Muscle layer of colon (tissue), 2 donors: ENCODE measurements around the gene BMP5.

Experiments
- H3K27ac ChIP-seq: one replicate; pipeline ENCODE4 v1.7.0; 2013; ENCODE audit warnings: low read depth, mild to moderate bottlenecking, low read length, moderate library complexity
- H3K27me3 ChIP-seq, 2 donors: one replicate each; pipeline ENCODE4 v1.7.0; 2013; ENCODE audit warnings: low read length in 2 of 2, mild to moderate bottlenecking in 2 of 2; ENCODE audit not compliant: insufficient read depth in 2 of 2, control insufficient read depth in 1 of 2
- H3K36me3 ChIP-seq: one replicate; pipeline ENCODE4 v1.7.0; 2013; ENCODE audit warnings: mild to moderate bottlenecking, low read length; ENCODE audit not compliant: insufficient read depth
- H3K4me1 ChIP-seq: one replicate; pipeline ENCODE4 v1.7.0; 2013; ENCODE audit warnings: mild to moderate bottlenecking, low read length; ENCODE audit not compliant: insufficient read depth
- H3K4me3 ChIP-seq, 2 donors: one replicate each; pipeline ENCODE4 v1.7.0; 2013; ENCODE audit warnings: low read length in 2 of 2, low read depth in 1 of 2, mild to moderate bottlenecking in 1 of 2, moderate library complexity in 1 of 2
- H3K9ac ChIP-seq: one replicate; pipeline ENCODE4 v1.7.0; 2013; ENCODE audit warnings: low read length
- H3K9me3 ChIP-seq: one replicate; pipeline ENCODE4 v1.7.0; 2013; ENCODE audit warnings: mild to moderate bottlenecking, low read length
- donor health status: abdominal sarcoma.
- donor health status: Adenocarcinoma of cecum.

BMP5 gene

GRCh38 chr6:55758156-55758937 is 117.0 kb downstream of the BMP5 start:
- Histone ChIP-seq H3K9ac (no peak overlapping the region), H3K36me3 (no peaks in the 10 kb centered on the region), H3K4me3 (no peak overlapping the region), H3K9me3 (no peaks in the 10 kb centered on the region), H3K27me3 (no peaks in the 10 kb centered on the region), H3K4me1 (no peaks in the 10 kb centered on the region), H3K27ac (no peak overlapping the region)

GRCh38 chr6:55756531-55757031 is 118.8 kb downstream of the BMP5 start:
- H3K9me3 ChIP-seq = no peaks in the 10 kb centered on the region
- H3K27me3 ChIP-seq = no peaks in the 10 kb centered on the region
- no peak overlapping the region for H3K4me3 ChIP-seq
- H3K9ac ChIP-seq = no peak overlapping the region
- no peaks in the 10 kb centered on the region for H3K36me3 ChIP-seq
- no peak overlapping the region for H3K27ac ChIP-seq
- H3K4me1 ChIP-seq = no peaks in the 10 kb centered on the region

- Histone ChIP-seq H3K4me3 (no peak overlapping the region), H3K9me3 (no peaks in the 10 kb centered on the region), H3K4me1 (no peaks in the 10 kb centered on the region), H3K9ac (no peak overlapping the region), H3K27me3 (no peaks in the 10 kb centered on the region), H3K36me3 (no peaks in the 10 kb centered on the region), H3K27ac (no peak overlapping the region)
Observed at GRCh38 chr6:55748880-55749279, 126.5 kb downstream of the BMP5 start.

- H3K9me3 ChIP-seq = no peaks in the 10 kb centered on the region
- H3K4me1 ChIP-seq = no peaks in the 10 kb centered on the region
- H3K4me3 ChIP-seq = no peak overlapping the region
- H3K27me3 ChIP-seq = no peaks in the 10 kb centered on the region
- H3K27ac ChIP-seq = no peak overlapping the region
- H3K9ac ChIP-seq = no peak overlapping the region
- no peaks in the 10 kb centered on the region for H3K36me3 ChIP-seq
Observed at GRCh38 chr6:55746473-55746872, 128.9 kb downstream of the BMP5 start.

- Histone ChIP-seq H3K27me3 (no peaks in the 10 kb centered on the region), H3K9me3 (no peaks in the 10 kb centered on the region)
Observed at GRCh38 chr6:55734256-55734655, 141.1 kb downstream of the BMP5 start.

GRCh38 chr6:55729665-55730064 is 145.7 kb downstream of the BMP5 start:
- H3K27ac ChIP-seq = no peak overlapping the region
- no peaks in the 10 kb centered on the region for H3K27me3 ChIP-seq
- no peaks in the 10 kb centered on the region for H3K4me1 ChIP-seq
- H3K4me3 ChIP-seq = no peak overlapping the region
- no peak overlapping the region for H3K9ac ChIP-seq
- H3K36me3 ChIP-seq = no peaks in the 10 kb centered on the region
- H3K9me3 ChIP-seq = no peaks in the 10 kb centered on the region

More at GRCh38 chr6:55734256-55734655, 141.1 kb downstream of the BMP5 start:
- H3K4me3 ChIP-seq = no peak overlapping the region
- no peaks in the 10 kb centered on the region for H3K36me3 ChIP-seq
- no peak overlapping the region for H3K9ac ChIP-seq
- no peaks in the 10 kb centered on the region for H3K4me1 ChIP-seq
- H3K27ac ChIP-seq = no peak overlapping the region

- Histone ChIP-seq H3K4me3 (no peak overlapping the region), H3K9ac (no peak overlapping the region), H3K9me3 (no peaks in the 10 kb centered on the region), H3K27ac (no peak overlapping the region), H3K4me1 (no peaks in the 10 kb centered on the region), H3K36me3 (no peaks in the 10 kb centered on the region), H3K27me3 (no peaks in the 10 kb centered on the region)
Observed at GRCh38 chr6:55726144-55726543, 149.2 kb downstream of the BMP5 start.

GRCh38 chr6:55714831-55715230 is 160.6 kb downstream of the BMP5 start:
- Histone ChIP-seq H3K4me1 (peaks cover 6% of the 10 kb centered on the region), H3K4me3 (no peak overlapping the region), H3K27ac (no peak overlapping the region), H3K9ac (no peak overlapping the region), H3K27me3 (no peaks in the 10 kb centered on the region), H3K36me3 (no peaks in the 10 kb centered on the region), H3K9me3 (no peaks in the 10 kb centered on the region)

- no peak overlapping the region for H3K27ac ChIP-seq
- H3K27me3 ChIP-seq = no peaks in the 10 kb centered on the region
- H3K4me1 ChIP-seq = peaks cover 6% of the 10 kb centered on the region
- no peak overlapping the region for H3K4me3 ChIP-seq
- H3K9me3 ChIP-seq = no peaks in the 10 kb centered on the region
- no peaks in the 10 kb centered on the region for H3K36me3 ChIP-seq
- H3K9ac ChIP-seq = no peak overlapping the region
Observed at GRCh38 chr6:55713436-55713835, 162.0 kb downstream of the BMP5 start.

GRCh38 chr6:55708711-55709110 is 166.7 kb downstream of the BMP5 start:
- Histone ChIP-seq H3K9ac (no peak overlapping the region), H3K27me3 (no peaks in the 10 kb centered on the region), H3K4me1 (peaks cover 5% of the 10 kb centered on the region), H3K36me3 (no peaks in the 10 kb centered on the region), H3K27ac (no peak overlapping the region), H3K9me3 (no peaks in the 10 kb centered on the region), H3K4me3 (no peak overlapping the region)

- H3K4me1 ChIP-seq = no peaks in the 10 kb centered on the region
- no peak overlapping the region for H3K9ac ChIP-seq
- H3K36me3 ChIP-seq = no peaks in the 10 kb centered on the region
- H3K27me3 ChIP-seq = no peaks in the 10 kb centered on the region
- H3K27ac ChIP-seq = no peak overlapping the region
- no peak overlapping the region for H3K4me3 ChIP-seq
- H3K9me3 ChIP-seq = no peaks in the 10 kb centered on the region
Observed at GRCh38 chr6:55705451-55706440, 169.6 kb downstream of the BMP5 start.
